ENCODE measurements around the gene RPTOR.

GRCh38 chr17:80665792-80666191 lies 121.2 kb downstream of the RPTOR start:
- TF ChIP-seq CTCF (IDR thresholded peaks at IDR 0.05; ENCODE audit: insufficient read depth, low read depth, low read length) (no peak), EZH2 (IDR thresholded peaks at IDR 0.05; ENCODE audit: insufficient read depth, low read length) (no peak)
